ENCODE measurements around the gene EXPH5. TPM values are rescaled to one million over a fixed set of nuclear protein-coding genes. Genes with fewer than 3 reads are reported as not detected.
A peak's percentile ranks its signal among the peaks of the same experiment; 100 is the strongest.

Gene EXPH5
- total RNA-seq, 5 donors from 2014 or later (not counting 1 experiment from before 2014, with no cell fraction given) = 3.3 to 4.1 (median 4.0) TPM

- Histone ChIP-seq H3K9me3 (no peaks in the 10 kb centered on the region), H3K36me3 (ENCODE audit: control insufficient read depth in 2 of 2, extremely low read depth in 1 of 2, insufficient read depth in 1 of 2, low read length in 1 of 2) (no peaks in the 10 kb centered on the region), H3K27ac (ENCODE audit: low read length) (no peak overlapping the region), H3K27me3 (replicated peaks in 1 of 2; ENCODE audit: control insufficient read depth in 2 of 2, extremely low read depth in 1 of 2, insufficient read depth in 2 of 2, low read length in 1 of 2) (no peaks in the 10 kb centered on the region), H3K4me1 (ENCODE audit: control insufficient read depth in 1 of 2, extremely low read depth in 1 of 2, insufficient read depth in 2 of 2, low read length in 2 of 2) (no peaks in the 10 kb centered on the region), H3K4me3 (ENCODE audit: control insufficient read depth in 1 of 2, extremely low read depth in 1 of 2, low read length in 1 of 2) (no peak overlapping the region)
- ChIA-PET POLR2A (interaction anchor here in 1 of 2 donors (0.6 kb wide), 1 partner anchor 323 kb away, joined by 3 read pairs; no protein-coding TSS in a partner anchor), CTCF (no interaction called here)
- Mint-ChIP-seq H3K27ac (no peak overlapping the region), H3K27me3 (no peaks in the 10 kb centered on the region), H3K4me3 (no peak overlapping the region), H3K36me3 (peaks cover 14% of the 10 kb centered on the region), H3K4me1 (peaks cover 0 to 2% (median 0%) of the 10 kb centered on the region in 3 donors), H3K9me3 (no peaks in the 10 kb centered on the region)
- WGBS (ENCODE audit: insufficient coverage) = 55% methylated on average over 2 of the region's 3 CpGs
- no peak for DNase-seq
- no peak for ATAC-seq (replicated peaks in 1 of 4)
Measured at GRCh38 chr11:108508653-108509593, 84.6 kb downstream of the EXPH5 start.

GRCh38 chr11:108501396-108501795 is 92.2 kb downstream of the EXPH5 start:
- CTCF ChIA-PET = no interaction called here
- H3K4me3 Mint-ChIP-seq = no peak overlapping the region

GRCh38 chr11:108500721-108501120 is 92.8 kb downstream of the EXPH5 start:
- Mint-ChIP-seq H3K36me3 (no peaks in the 10 kb centered on the region), H3K27ac (peak overlapping the region in 1 of 2 donors; percentile 50), H3K4me3 (no peak overlapping the region), H3K9me3 (no peaks in the 10 kb centered on the region), H3K27me3 (no peaks in the 10 kb centered on the region), H3K4me1 (peaks cover 12 to 20% (median 16%) of the 10 kb centered on the region in 3 donors)
- Histone ChIP-seq H3K36me3 (ENCODE audit: control insufficient read depth in 2 of 2, extremely low read depth in 1 of 2, insufficient read depth in 1 of 2, low read length in 1 of 2) (no peaks in the 10 kb centered on the region), H3K27ac (ENCODE audit: low read length) (no peak overlapping the region), H3K9me3 (no peaks in the 10 kb centered on the region), H3K4me3 (ENCODE audit: control insufficient read depth in 1 of 2, extremely low read depth in 1 of 2, low read length in 1 of 2) (no peak overlapping the region), H3K27me3 (replicated peaks in 1 of 2; ENCODE audit: control insufficient read depth in 2 of 2, extremely low read depth in 1 of 2, insufficient read depth in 2 of 2, low read length in 1 of 2) (no peaks in the 10 kb centered on the region), H3K4me1 (ENCODE audit: control insufficient read depth in 1 of 2, extremely low read depth in 1 of 2, insufficient read depth in 2 of 2, low read length in 2 of 2) (peaks cover 2 to 16% of the 10 kb centered on the region in 2 experiments)
- no CpG with 5 or more reads among the region's 2 CpGs for WGBS (ENCODE audit: insufficient coverage)
- DNase-seq = no peak
- ATAC-seq (replicated peaks in 1 of 4) = no peak
- ChIA-PET CTCF (no interaction called here), POLR2A (no interaction called here)

More at GRCh38 chr11:108501396-108501795, 92.2 kb downstream of the EXPH5 start:
- H3K36me3 ChIP-seq (ENCODE audit: control insufficient read depth in 2 of 2, extremely low read depth in 1 of 2, insufficient read depth in 1 of 2, low read length in 1 of 2) = no peaks in the 10 kb centered on the region
- H3K9me3 Mint-ChIP-seq = no peaks in the 10 kb centered on the region
- no peaks in the 10 kb centered on the region for H3K36me3 Mint-ChIP-seq
- no peak overlapping the region for H3K27ac Mint-ChIP-seq
- no peaks in the 10 kb centered on the region for H3K27me3 Mint-ChIP-seq
- 100% methylated on average over 3 of the region's 5 CpGs for WGBS (ENCODE audit: insufficient coverage)
- H3K27me3 ChIP-seq (replicated peaks in 1 of 2; ENCODE audit: control insufficient read depth in 2 of 2, extremely low read depth in 1 of 2, insufficient read depth in 2 of 2, low read length in 1 of 2) = no peaks in the 10 kb centered on the region
- DNase-seq (no peak), ATAC-seq (replicated peaks in 1 of 4) (no peak)
- H3K4me3 ChIP-seq (ENCODE audit: control insufficient read depth in 1 of 2, extremely low read depth in 1 of 2, low read length in 1 of 2) = no peak overlapping the region
- peaks cover 7 to 14% (median 11%) of the 10 kb centered on the region in 3 donors for H3K4me1 Mint-ChIP-seq
- H3K27ac ChIP-seq (ENCODE audit: low read length) = no peak overlapping the region
- POLR2A ChIA-PET = no interaction called here
- no peaks in the 10 kb centered on the region for H3K9me3 ChIP-seq
- H3K4me1 ChIP-seq (ENCODE audit: control insufficient read depth in 1 of 2, extremely low read depth in 1 of 2, insufficient read depth in 2 of 2, low read length in 2 of 2) = peaks cover 2 to 16% of the 10 kb centered on the region in 2 experiments

GRCh38 chr11:108500169-108500568 is 93.4 kb downstream of the EXPH5 start:
- H3K4me1 Mint-ChIP-seq = peaks cover 14 to 20% (median 18%) of the 10 kb centered on the region in 3 donors
- ChIA-PET POLR2A (no interaction called here), CTCF (no interaction called here)
- H3K4me3 Mint-ChIP-seq = peak overlapping the region; percentile 54 to 96 (median 88)
- H3K27ac Mint-ChIP-seq = peak overlapping the region; percentile 6 to 39
- Histone ChIP-seq H3K9me3 (no peaks in the 10 kb centered on the region), H3K27ac (ENCODE audit: low read length) (no peak overlapping the region), H3K4me1 (ENCODE audit: control insufficient read depth in 1 of 2, extremely low read depth in 1 of 2, insufficient read depth in 2 of 2, low read length in 2 of 2) (peaks cover 2 to 16% of the 10 kb centered on the region in 2 experiments), H3K36me3 (ENCODE audit: control insufficient read depth in 2 of 2, extremely low read depth in 1 of 2, insufficient read depth in 1 of 2, low read length in 1 of 2) (no peaks in the 10 kb centered on the region), H3K4me3 (ENCODE audit: control insufficient read depth in 1 of 2, extremely low read depth in 1 of 2, low read length in 1 of 2) (no peak overlapping the region), H3K27me3 (replicated peaks in 1 of 2; ENCODE audit: control insufficient read depth in 2 of 2, extremely low read depth in 1 of 2, insufficient read depth in 2 of 2, low read length in 1 of 2) (no peaks in the 10 kb centered on the region)
- no peaks in the 10 kb centered on the region for H3K36me3 Mint-ChIP-seq
- DNase-seq (no peak), ATAC-seq (replicated peaks in 1 of 4) (no peak)
- WGBS (ENCODE audit: insufficient coverage) = 80% methylated on average over 1 of the region's 4 CpGs
- no peaks in the 10 kb centered on the region for H3K27me3 Mint-ChIP-seq
- no peaks in the 10 kb centered on the region for H3K9me3 Mint-ChIP-seq

- H3K27ac ChIP-seq (ENCODE audit: low read length) = peak overlapping the region; percentile 63
- H3K9me3 Mint-ChIP-seq = no peaks in the 10 kb centered on the region
- no peaks in the 10 kb centered on the region for H3K9me3 ChIP-seq
- peak overlapping the region; percentile 79 to 96 (median 88) for H3K4me3 Mint-ChIP-seq
- H3K4me1 ChIP-seq (ENCODE audit: control insufficient read depth in 1 of 2, extremely low read depth in 1 of 2, insufficient read depth in 2 of 2, low read length in 2 of 2) = peaks cover 2 to 16% of the 10 kb centered on the region in 2 experiments
- H3K27me3 Mint-ChIP-seq = no peaks in the 10 kb centered on the region
- 87% methylated on average over 17 of the region's 29 CpGs for WGBS (ENCODE audit: insufficient coverage)
- DNase-seq (no peak), ATAC-seq (replicated peaks in 1 of 4) (no peak)
- H3K27ac Mint-ChIP-seq = peak overlapping the region; percentile 86 to 87
- peak overlapping the region; percentile 86 to 93 for H3K4me3 ChIP-seq (ENCODE audit: control insufficient read depth in 1 of 2, extremely low read depth in 1 of 2, low read length in 1 of 2)
- no peaks in the 10 kb centered on the region for H3K27me3 ChIP-seq (replicated peaks in 1 of 2; ENCODE audit: control insufficient read depth in 2 of 2, extremely low read depth in 1 of 2, insufficient read depth in 2 of 2, low read length in 1 of 2)
- POLR2A ChIA-PET = interaction anchor here (0.6 to 0.7 kb wide), 3 partner anchors 21 to 488 kb away, joined by 3 to 9 read pairs (median 9); no protein-coding TSS in a partner anchor
- H3K4me1 Mint-ChIP-seq = peaks cover 20 to 28% (median 24%) of the 10 kb centered on the region in 3 donors
- CTCF ChIA-PET = no interaction called here
- H3K36me3 ChIP-seq (ENCODE audit: control insufficient read depth in 2 of 2, extremely low read depth in 1 of 2, insufficient read depth in 1 of 2, low read length in 1 of 2) = no peaks in the 10 kb centered on the region
- H3K36me3 Mint-ChIP-seq = no peaks in the 10 kb centered on the region
Measured at GRCh38 chr11:108498816-108499408, 94.7 kb downstream of the EXPH5 start.

GRCh38 chr11:108498046-108498815 is 95.3 kb downstream of the EXPH5 start, which contains the start of gene POGLUT3:
POGLUT3 (minus strand) TSS chr11:108498384; CDS start chr11:108498366, 18 bp downstream.
- H3K4me1 Mint-ChIP-seq = peaks cover 20 to 28% (median 25%) of the 10 kb centered on the region in 3 donors
- H3K4me3 Mint-ChIP-seq = peak within 1 kb of the TSS; percentile 93 to 96 (median 96)
- no peaks in the 10 kb centered on the region for H3K9me3 Mint-ChIP-seq
- peak; percentile 57 to 66 (median 60) for ATAC-seq (replicated peaks in 1 of 4)
- DNase-seq = peak; percentile 3 to 57 (median 31)
- Histone ChIP-seq H3K4me3 (ENCODE audit: control insufficient read depth in 1 of 2, extremely low read depth in 1 of 2, low read length in 1 of 2) (peak within 1 kb of the TSS; percentile 86 to 93), H3K4me1 (ENCODE audit: control insufficient read depth in 1 of 2, extremely low read depth in 1 of 2, insufficient read depth in 2 of 2, low read length in 2 of 2) (peaks cover 2 to 16% of the 10 kb centered on the region in 2 experiments), H3K36me3 (ENCODE audit: control insufficient read depth in 2 of 2, extremely low read depth in 1 of 2, insufficient read depth in 1 of 2, low read length in 1 of 2) (no peaks in the 10 kb centered on the region), H3K27me3 (replicated peaks in 1 of 2; ENCODE audit: control insufficient read depth in 2 of 2, extremely low read depth in 1 of 2, insufficient read depth in 2 of 2, low read length in 1 of 2) (no peaks in the 10 kb centered on the region), H3K27ac (ENCODE audit: low read length) (peak within 1 kb of the TSS; percentile 95), H3K9me3 (no peaks in the 10 kb centered on the region)
- ChIA-PET POLR2A (interaction anchor here (0.6 to 0.7 kb wide), 3 partner anchors 22 to 518 kb away, joined by 3 to 9 read pairs (median 3); no protein-coding TSS in a partner anchor), CTCF (interaction anchor here in 1 of 2 donors (0.7 kb wide), 1 partner anchor 15 kb away, joined by 3 read pairs; no protein-coding TSS in a partner anchor)
- H3K27ac Mint-ChIP-seq = peak within 1 kb of the TSS; percentile 94 to 100
- H3K36me3 Mint-ChIP-seq = no peaks in the 10 kb centered on the region
- whole genome bisulfite sequencing (ENCODE audit: insufficient coverage) = under 1% methylated on average over 77 of the region's 84 CpGs
- H3K27me3 Mint-ChIP-seq = no peaks in the 10 kb centered on the region
